PC-3 (cell line): ENCODE results near the gene BORCS8. TPM values are rescaled to one million over a fixed set of nuclear protein-coding genes. Genes with fewer than 3 reads are reported as not detected.

Experiments used
- ATAC-seq: fragments of 200-7000 bp; cut with Tn5 transposase; 2 replicates; pipeline ENCODE4 v1.9.1; 2020; ENCODE audit warnings: mild to moderate bottlenecking, moderate library complexity
- BruUV-seq: library from RNA; stranded (reverse); fragments of 400-500 nt; replicated peaks from 2 replicates; lab custom pipeline; 2021; lab: Mats Ljungman, UMichigan
- CTCF ChIA-PET: fragments of 300-600 bp; sonication (Branson Sonifier 250); formaldehyde crosslinking; loops from one replicate; lab custom pipeline; 2022; ENCODE audit warnings: antibody characterized with exemption; lab: Charles Lee
- POLR2A ChIA-PET: fragments of 300-600 bp; sonication (Branson Sonifier 250); formaldehyde crosslinking; loops from one replicate; lab custom pipeline; 2022; ENCODE audit warnings: antibody characterized with exemption; ENCODE audit not compliant: unreplicated experiment; lab: Charles Lee
- DNase-seq: peaks from one replicate; pipeline ENCODE4 v3.0.0-alpha.2; 2015
- H2AFZ ChIP-seq: fragments of 300-600 bp; sonication (generic); 2 replicates; pipeline ENCODE4 v1.6.0; 2016; ENCODE audit warnings: antibody characterized with exemption, low read length
- H3F3A ChIP-seq: fragments of 300-600 bp; sonication (generic); one replicate; pipeline ENCODE4 v1.6.0; 2017; ENCODE audit warnings: antibody characterized with exemption, low read length, control low read depth, mild to moderate bottlenecking; ENCODE audit not compliant: unreplicated experiment
- H3K27ac ChIP-seq: fragments of 300-600 bp; sonication (generic); 2 replicates; pipeline ENCODE4 v1.5.1; 2016; ENCODE audit warnings: mild to moderate bottlenecking, low read length
- H3K27me3 ChIP-seq: fragments of 300-600 bp; sonication (generic); 2 replicates; pipeline ENCODE4 v1.6.1; 2016; ENCODE audit warnings: low read length, mixed read lengths
- H3K36me3 ChIP-seq: fragments of 300-600 bp; sonication (generic); 2 replicates; pipeline ENCODE4 v1.6.1; 2016; ENCODE audit warnings: low read depth, mixed run types, low read length, mixed read lengths
- H3K4me1 ChIP-seq: fragments of 300-600 bp; sonication (generic); 2 replicates; pipeline ENCODE4 v1.5.1; 2016; ENCODE audit warnings: low read length; ENCODE audit not compliant: insufficient read depth
- H3K4me2 ChIP-seq: fragments of 300-600 bp; sonication (generic); 2 replicates; pipeline ENCODE4 v1.6.0; 2016; ENCODE audit warnings: low read length
- H3K4me3 ChIP-seq: fragments of 300-600 bp; sonication (generic); 2 replicates; pipeline ENCODE4 v1.5.1; 2016; ENCODE audit warnings: mild to moderate bottlenecking, low read length, mixed read lengths
- H3K79me2 ChIP-seq: fragments of 300-600 bp; sonication (generic); 2 replicates; pipeline ENCODE4 v1.6.1; 2017; ENCODE audit warnings: low read length, mixed read lengths
- H3K9ac ChIP-seq: fragments of 300-600 bp; sonication (generic); 2 replicates; pipeline ENCODE4 v1.6.0; 2016; ENCODE audit warnings: mild to moderate bottlenecking, low read length
- H3K9me2 ChIP-seq: fragments of 300-600 bp; sonication (generic); replicated peaks from 2 replicates; pipeline ENCODE4 v1.6.1; 2016; ENCODE audit warnings: mixed run types, low read length, mixed read lengths
- H3K9me3 ChIP-seq: fragments of 300-600 bp; sonication (generic); 2 replicates; pipeline ENCODE4 v1.6.1; 2016; ENCODE audit warnings: low read length, mixed read lengths
- H4K20me1 ChIP-seq: fragments of 300-600 bp; sonication (generic); 2 replicates; pipeline ENCODE4 v1.6.1; 2016; ENCODE audit warnings: low read length, mixed read lengths
- CTCF ChIP-seq: fragments of 300-600 bp; sonication (generic); conservative IDR thresholded peaks from 2 replicates; pipeline ENCODE4 v1.5.1; 2017; ENCODE audit warnings: antibody characterized with exemption, low read depth, mild to moderate bottlenecking, low read length
- EZH2 ChIP-seq: fragments of 300-600 bp; sonication (generic); IDR thresholded peaks from one replicate; pipeline ENCODE4 v1.6.1; 2017; ENCODE audit warnings: antibody characterized with exemption, mild to moderate bottlenecking, low read length; ENCODE audit not compliant: unreplicated experiment
- EZH2phosphoT487 ChIP-seq: fragments of 300-600 bp; sonication (generic); IDR thresholded peaks from 2 replicates; pipeline ENCODE4 v1.6.1; 2018; ENCODE audit warnings: mild to moderate bottlenecking, antibody characterized with exemption, low read length, borderline replicate concordance
- intact Hi-C: fragments of 100-400 bp; cut with micrococcal nuclease; formaldehyde crosslinking; loops from 2 replicates; pipeline ENCODE4 v1.9.0; 2023
- total RNA-seq: library from RNA; depleted of rRNA; stranded (reverse); fragments of >200 nt; gene quantifications from 2 replicates; pipeline ENCODE4 v1.2.3, GENCODE V29; 2014

Gene BORCS8
- total RNA-seq, 1 experiment from 2014 or later, result 33.1 TPM

DNA sequence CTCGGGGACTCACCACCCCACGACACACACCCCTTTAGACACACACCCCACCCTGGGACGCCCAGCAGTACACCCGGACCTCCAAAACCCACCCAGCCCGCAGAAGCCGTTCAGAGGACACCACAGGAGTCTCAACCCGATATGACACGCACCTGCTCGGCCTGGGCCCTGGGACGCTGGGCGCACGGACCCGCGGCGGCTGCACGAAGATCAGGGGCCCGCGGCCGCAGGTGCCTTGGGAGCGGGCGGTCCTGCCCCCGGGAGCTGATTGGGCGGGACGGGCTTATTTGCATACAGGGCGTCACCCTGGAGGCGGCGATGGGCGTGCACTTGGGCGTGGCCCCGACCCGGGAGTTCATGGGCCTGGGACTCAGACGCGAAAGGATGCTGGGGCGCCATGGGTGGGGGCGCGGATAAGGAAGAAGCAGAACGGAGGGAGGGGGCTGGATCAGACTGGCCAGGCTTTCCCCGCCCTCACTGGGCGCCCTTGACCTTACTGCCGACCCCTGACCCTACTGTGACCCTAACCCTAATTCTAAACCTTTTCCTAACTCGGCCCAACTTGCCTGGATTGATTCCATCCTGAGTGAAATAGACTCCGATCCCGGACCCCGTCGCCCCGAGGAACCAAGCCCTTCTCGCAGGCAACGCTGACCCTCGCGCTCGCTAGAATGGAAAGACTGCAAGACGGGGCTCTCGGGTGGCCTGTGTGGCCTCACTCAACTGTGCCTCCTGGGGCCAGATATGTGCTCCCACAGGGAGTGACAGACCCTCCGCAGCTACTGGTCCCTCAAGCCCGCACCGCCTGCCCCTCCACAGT, 21.7 kb downstream of the BORCS8 start, which contains the start of gene MEF2B:
Gene MEF2B, minus strand, starts transcription at position 211 of the 820 bp plus-strand sequence. CDS start 19,528 bp downstream, outside the sequence.
- BruUV-seq, result no TSS peak
- Histone ChIP-seq H3K79me2 (no peaks in the 10 kb centered on the region), H3K27me3 (no peaks in the 10 kb centered on the region), H3K36me3 (no peaks in the 10 kb centered on the region), H3K27ac (no peak within 1 kb of the TSS), H3K9ac (no peak within 1 kb of the TSS), H2AFZ (no peak within 1 kb of the TSS), H3K9me3 (no peaks in the 10 kb centered on the region), H3K4me1 (no peaks in the 10 kb centered on the region), H3F3A (no peaks in the 10 kb centered on the region), H3K4me2 (peak within 1 kb of the TSS; percentile 46), H3K4me3 (no peak within 1 kb of the TSS), H3K9me2 (no peaks in the 10 kb centered on the region), H4K20me1 (no peaks in the 10 kb centered on the region)
- POLR2A ChIA-PET, result no interaction called here
- ATAC-seq, result peak; percentile 85
- intact Hi-C loops, result no loop called here
- CTCF ChIA-PET, result no interaction called here
- peak; percentile 55 for DNase-seq
- TF ChIP-seq EZH2 (no peak), EZH2phosphoT487 (no peak), CTCF (no peak)

DNA sequence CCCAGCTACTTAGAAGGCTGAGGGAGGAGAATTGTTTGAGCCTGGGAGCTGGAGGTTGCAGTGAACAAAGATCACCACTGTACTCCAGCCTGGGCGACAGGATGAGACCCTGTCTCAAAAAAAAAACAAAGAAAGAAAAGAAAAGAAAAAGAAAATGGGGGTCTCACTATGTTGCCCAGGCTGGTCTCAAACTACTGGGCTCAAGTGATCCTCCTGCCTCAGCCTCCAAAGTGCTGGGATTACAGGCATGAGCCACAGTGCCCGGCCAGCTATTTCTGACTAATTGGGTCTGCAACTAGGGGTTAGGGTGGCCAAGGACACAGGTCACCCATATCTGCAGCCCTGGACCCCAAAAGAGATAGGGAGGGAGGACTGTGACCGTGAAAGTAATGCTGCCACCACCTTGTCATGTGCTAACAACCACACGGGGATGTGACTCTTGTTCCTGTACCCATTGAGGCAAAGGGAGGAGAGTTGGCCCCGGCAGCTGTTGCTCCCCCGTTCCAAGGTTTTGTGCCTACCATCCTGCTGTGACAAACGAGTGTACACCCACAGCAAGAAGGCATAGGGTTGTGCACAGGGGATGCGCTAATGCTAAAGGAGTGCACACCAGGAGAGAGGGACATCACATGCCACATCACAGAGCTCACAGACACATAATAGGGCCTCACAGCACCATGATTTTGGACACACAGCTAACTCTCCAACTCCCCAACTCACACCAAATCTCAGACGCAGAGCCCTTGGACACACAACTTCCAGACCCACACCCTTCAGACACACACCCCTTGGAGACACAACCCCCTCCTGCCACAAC, 22.5 kb downstream of the BORCS8 start:
- no peaks in the 10 kb centered on the region for H3K4me1 ChIP-seq
- H3K9me2 ChIP-seq, result no peaks in the 10 kb centered on the region
- H3K79me2 ChIP-seq, result no peaks in the 10 kb centered on the region
- H3K4me2 ChIP-seq, result peak overlapping the region; percentile 46
- no peak overlapping the region for H3K9ac ChIP-seq
- DNase-seq (no peak), ATAC-seq (no peak)
- no peak overlapping the region for H3K27ac ChIP-seq
- H2AFZ ChIP-seq, result no peak overlapping the region
- intact Hi-C loops, result no loop called here
- H3K4me3 ChIP-seq, result no peak overlapping the region
- no peaks in the 10 kb centered on the region for H3F3A ChIP-seq
- no TSS peak for BruUV-seq
- ChIA-PET CTCF (no interaction called here), POLR2A (no interaction called here)
- no peak for TF ChIP-seq EZH2phosphoT487
- TF ChIP-seq EZH2, result no peak
- TF ChIP-seq CTCF, result no peak
- no peaks in the 10 kb centered on the region for H3K36me3 ChIP-seq
- H3K9me3 ChIP-seq, result no peaks in the 10 kb centered on the region
- no peaks in the 10 kb centered on the region for H3K27me3 ChIP-seq
- H4K20me1 ChIP-seq, result no peaks in the 10 kb centered on the region
